Pons (tissue), 1 donor: ENCODE data around the gene GNA14.
A peak's percentile ranks its signal among the peaks of the same experiment; 100 is the strongest.
"Not testable (repeated sequence)": the region's sequence is repeated elsewhere in the genome, so short reads cannot be mapped to it uniquely, and the experiment has no call there.

Source experiments
- DNase-seq: peaks from one replicate; pipeline ENCODE4 v3.0.0-alpha.2; 2016; ENCODE audit warnings: low spot score

GNA14 gene

DNA sequence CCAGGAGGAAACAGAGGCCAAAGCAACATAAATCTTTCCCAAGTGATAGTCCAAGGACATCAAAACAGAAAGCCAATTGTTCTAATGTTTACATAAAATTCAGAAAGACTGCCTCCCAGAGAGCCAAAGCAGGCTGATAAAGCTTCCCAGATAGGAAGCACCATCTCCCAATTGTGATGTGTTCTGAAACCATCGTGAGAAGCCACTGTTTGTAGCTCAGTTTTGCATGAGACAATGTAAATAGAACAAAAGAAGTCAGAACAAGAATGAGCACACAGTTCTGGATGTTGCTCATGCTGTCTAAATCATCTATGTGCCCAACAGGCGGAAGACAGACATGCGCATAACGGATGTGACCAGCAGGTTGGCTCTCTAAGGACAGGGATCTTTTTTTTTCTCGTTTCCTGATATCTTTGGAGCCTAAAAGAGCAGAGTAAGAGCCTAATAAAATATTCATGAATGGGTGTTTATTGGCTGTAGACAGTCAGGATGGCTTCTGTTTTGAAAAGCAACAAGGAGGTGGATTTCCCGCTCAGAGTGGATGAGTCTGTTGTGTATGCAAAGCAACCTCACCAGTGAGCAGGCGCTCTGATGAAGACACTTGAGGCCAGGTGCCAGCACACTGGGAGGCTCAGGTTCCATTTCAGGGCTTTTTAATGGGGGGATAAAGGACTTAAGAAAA is 113.6 kb downstream of the GNA14 start:
- DNase-seq = peak; percentile 97

DNA sequence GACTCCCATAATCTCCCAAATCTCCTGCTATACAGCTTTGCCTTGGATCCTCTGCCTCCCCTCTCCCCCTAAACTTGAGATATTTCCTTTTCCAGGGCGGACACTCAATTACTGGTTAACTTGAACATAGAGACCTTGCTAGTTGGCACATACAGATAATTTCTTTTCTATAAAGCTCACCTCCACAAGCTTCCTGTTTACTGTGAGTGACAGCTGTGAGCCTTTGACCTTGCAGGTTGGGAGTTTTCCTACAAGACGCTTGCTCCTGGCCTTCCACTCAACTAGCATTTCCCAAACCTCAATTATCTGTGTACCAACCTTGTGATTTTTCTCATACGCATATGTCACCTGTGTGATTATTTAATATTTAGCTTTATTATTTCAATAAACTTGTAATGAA is 114.5 kb downstream of the GNA14 start:
- no peak for DNase-seq

GRCh38 chr9:77532607-77533006 is 115.5 kb downstream of the GNA14 start:
- no peak for DNase-seq

GRCh38 chr9:77531400-77531799 is 116.7 kb downstream of the GNA14 start:
- no peak for DNase-seq

DNA sequence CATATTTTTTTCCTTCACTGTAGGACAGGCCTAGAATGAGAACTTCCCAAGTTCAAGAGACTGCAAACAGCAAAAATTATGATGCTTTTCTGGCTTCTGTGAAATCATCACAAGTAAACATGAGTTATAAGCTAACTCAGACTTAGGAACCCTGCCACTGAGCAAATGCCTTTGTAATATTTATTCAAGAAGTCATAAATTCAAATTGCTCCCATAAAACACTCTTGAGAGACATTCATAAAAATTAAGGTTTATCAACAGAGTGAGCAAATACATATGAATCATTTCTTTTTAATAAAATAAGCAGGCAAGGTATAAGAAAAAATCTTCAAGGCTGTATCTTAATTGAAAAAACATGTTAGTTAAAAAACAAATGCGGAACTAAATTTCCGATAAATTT is 124.2 kb downstream of the GNA14 start:
- no peak for DNase-seq

- peak; percentile 94 for DNase-seq
Measured at GRCh38 chr9:77521091-77521490, 127.0 kb downstream of the GNA14 start.

DNA sequence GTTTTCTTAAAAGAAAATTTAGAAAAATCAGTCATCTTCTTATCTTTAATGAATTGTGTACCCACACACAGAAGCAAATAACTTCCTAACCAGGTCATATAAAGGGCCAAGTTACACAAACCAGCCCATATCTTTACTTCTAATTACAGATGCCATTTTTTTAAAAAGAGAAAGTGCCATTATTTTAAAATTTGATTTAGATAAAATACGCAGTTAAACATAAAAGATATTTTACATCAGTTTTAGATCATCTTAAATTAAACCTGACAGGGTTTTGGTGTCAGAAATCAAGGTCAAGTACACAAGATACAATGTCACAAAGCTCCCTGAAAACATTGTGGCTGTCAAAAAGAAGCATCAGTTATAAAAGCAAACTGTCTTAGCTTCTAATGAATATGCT is 129.4 kb downstream of the GNA14 start:
- no peak for DNase-seq

- peak; percentile 80 for DNase-seq
Measured at GRCh38 chr9:77516781-77517180, 131.3 kb downstream of the GNA14 start.

DNA sequence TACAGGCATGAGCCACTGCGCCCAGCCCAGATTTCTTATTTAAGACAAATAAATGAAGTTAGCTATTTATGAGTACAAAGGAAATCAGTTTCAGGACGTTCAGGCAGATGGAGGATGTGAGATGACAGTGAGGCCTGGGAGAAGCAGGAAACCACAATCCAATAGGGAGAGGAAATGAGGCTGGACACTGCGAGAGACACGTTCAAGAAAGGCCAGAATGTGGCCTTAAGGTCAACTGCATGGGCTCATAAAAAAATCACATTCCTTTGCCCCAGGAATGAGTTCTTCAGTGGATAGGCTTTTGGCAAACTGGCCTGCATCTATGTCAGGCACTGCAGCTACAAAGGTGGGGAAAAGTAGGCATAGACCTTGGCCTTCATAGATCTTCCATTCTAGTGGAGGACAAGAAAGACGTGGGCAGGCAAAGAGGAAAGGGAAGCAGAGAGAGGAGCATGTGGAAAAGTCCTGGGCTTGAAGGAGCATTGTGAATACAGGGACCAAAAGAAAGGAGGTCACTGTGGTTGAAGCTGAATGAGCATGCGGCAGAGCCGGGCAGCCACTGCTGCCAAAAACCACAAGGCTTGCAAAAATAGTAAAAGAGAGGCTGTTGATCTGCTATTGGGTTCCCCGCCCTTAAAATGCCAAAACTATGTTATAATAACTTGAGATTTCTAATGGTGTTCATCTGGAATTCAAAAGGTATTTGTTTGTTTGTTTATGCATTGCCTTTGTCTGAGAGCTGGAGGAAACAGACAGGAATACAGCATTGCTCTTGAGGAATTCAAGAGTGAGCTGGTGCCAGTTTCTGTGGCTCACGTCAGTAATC is 133.0 kb downstream of the GNA14 start:
- DNase-seq = peak; percentile 76

GRCh38 chr9:77513457-77513856 is 134.7 kb downstream of the GNA14 start:
- no peak for DNase-seq

DNA sequence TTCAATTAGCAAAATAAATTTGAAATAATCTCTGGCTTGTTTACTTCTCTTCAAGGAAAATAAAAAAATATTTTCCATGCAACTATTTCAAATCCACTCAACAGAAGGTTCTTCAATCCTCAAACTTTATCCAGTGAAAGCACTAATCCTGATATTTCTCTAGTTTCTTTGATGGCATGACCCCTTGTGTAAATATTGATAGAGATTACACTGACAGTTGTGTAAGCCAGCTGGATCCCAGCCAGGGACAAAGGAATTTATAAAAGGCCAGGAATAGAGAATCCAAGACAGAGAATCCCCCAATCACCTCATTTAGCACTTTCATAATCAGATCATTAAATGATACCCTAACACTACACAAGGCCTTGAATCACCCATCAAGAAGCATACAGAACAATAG is 135.2 kb downstream of the GNA14 start:
- no peak for DNase-seq

- no peak for DNase-seq
Measured at GRCh38 chr9:77511525-77511924, 136.6 kb downstream of the GNA14 start.

DNA sequence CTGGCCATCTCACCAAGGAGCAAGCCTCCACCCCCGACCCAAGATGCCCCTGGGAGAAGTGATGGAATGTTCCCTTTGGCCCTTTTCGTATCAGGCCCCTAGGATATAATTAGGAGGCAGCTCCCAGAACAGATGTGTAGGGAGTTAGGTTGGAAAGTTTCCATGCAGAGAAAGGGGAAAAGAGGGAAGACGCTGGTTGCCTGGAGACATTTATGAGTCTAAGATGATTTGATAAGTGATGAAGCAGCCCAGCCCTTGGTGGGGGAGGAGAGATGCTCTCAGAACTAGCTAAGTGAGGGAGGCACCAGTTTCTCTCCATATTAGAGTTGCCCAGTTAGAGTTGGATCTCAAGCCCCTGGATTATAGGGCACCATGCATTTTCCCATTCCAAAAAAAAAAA is 137.5 kb downstream of the GNA14 start:
- no peak for DNase-seq

DNA sequence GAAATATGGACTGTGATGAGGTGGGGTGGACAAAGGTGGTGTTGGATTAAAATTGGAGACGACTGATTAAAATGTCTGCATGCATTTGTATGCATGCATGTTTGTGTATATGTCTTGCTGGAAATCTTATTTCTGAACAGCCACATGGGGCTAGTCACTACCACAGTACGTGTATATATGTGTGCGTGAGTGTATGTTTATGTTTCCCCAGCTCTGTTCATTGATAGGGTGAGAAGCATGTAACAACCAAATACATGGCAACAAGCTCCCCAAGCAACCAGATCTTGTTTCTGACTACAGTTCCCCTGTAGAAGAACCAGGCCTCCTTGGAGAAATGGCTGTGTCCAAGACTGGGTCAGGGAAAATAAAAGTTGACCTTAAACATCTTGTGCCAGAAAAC is 139.7 kb downstream of the GNA14 start:
- DNase-seq = no peak

DNA sequence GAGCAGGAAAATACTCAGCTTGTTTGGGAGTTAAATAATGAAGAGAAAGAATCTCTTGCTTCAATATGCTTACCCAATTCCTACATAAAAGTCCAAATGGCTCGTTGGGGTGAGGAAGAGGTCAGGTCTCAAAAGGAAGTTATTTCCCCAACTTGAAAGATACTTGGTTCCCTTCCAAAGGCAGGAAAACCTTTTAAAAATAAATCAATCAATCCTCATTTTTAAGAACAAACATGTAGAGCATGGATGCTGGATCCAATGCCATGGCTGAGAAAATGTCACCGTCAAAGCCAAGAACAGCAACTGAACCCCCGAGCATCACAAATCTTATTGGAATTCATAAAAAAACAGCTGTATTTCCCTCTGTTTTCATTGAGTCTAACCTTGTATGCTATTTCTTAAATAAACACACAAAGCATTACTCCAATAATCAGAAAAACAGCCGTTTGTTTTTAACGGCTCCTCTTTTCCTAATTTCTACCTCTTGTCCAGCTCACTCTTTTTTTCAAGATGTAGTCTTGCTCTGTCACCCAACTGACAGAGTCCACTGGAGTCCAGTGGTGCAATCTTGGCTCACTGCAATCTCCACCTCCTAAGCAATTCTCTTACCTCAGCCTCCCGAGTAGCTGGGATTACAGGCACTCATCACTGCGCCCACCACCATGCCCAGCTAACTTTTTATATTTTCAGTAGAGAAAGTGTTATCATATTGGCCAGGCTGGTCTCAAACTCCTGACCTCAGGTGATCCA is 140.7 kb downstream of the GNA14 start:
- DNase-seq = no peak

DNA sequence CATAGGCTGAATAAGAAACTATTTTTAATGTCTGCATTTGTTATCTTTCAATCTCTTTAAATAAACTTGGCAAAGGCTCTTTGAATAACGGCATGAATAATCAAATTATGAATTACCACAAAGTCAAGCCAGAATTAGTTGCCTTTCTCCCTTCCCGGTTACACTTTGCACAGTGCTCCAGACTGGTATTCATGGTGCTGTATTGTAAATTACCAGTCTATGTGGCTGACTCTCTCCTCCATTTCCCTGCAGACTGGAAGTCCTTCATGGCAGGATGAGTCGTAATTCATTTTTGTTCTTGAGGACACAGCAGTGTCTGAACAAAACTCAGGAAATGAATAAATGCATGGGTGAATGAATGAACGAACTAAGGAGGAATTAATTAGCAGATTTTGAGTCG is 142.9 kb downstream of the GNA14 start:
- no peak for DNase-seq

GRCh38 chr9:77502568-77502967 is 145.6 kb downstream of the GNA14 start:
- DNase-seq = no peak

- DNase-seq = no peak
Measured at GRCh38 chr9:77498891-77499290, 149.2 kb downstream of the GNA14 start.

DNA sequence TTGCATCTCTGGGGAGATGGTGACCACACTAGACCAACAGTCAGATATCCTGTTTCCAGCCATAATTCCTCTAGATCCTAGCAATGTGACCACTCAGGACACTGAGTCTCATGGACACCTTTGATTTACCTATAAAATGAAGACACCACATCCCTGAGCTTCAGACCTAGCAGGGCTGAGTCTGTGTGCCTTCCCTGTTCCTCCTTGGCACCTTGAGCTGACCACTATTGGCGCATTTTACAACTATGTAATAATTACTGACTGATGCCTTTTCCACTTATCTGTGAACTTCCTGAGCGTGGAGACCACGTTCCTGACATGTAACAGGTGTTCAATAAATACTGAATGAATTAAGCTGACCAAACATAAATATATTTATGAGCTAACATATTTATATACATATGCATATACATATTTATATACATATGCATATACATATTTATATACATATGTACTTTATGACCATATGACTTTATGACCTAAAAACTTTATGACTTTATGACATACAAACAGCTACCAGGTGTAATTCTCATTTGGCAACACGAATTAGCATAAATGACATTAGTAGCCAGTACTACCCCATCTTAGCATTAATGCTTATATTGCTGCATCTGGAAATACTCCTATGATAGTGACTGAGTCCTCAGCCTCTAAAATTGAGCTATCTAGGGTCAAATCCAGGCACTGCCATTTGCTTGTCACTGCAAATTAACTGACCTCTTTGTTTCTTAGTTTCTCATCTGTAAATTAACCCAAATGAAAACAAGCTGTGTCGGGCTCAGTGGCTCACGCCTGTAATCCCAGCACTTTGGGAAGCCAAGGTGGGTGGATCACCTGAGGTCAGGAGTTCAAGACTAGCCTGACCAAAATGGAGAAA is 150.6 kb downstream of the GNA14 start:
- no peak for DNase-seq

DNA sequence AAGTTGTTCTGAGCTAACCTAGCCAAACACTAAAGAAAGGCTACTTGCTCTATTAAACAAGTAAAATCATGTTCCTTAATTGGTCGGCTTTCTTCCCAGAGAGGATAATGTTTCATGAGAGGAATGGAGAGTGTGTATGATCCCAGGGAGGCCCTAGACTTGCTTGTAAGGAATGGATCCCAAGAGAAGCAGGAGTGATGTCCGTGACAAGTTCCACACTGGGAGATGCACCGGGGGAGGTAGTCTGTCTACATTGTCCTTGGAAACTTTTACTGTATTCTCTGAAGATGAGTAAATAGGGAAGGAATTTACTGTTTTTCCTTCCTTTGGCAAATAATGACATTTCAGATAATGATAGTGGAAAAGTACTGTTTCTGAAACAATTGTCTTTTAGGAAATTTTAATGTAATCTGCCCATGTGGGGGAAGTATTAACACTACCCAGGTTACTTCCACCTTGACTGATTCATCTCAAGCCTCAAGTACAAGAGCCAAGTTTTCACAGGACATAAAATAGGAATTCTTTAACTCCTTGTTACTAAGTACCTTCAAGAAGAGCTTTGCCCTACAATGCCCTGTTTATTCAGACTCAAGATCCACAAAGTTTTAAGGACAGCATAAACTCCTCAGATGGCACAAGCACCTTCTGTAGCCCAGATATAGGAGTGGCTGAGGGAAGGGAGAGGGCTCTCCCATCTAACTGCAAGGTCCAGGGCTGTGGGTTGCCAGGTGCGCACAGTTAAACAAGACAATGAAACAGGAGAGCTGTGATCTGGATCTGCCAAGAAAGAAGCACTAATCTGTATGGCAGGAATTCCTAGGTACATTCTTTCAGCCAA is 152.1 kb downstream of the GNA14 start:
- no peak for DNase-seq

DNA sequence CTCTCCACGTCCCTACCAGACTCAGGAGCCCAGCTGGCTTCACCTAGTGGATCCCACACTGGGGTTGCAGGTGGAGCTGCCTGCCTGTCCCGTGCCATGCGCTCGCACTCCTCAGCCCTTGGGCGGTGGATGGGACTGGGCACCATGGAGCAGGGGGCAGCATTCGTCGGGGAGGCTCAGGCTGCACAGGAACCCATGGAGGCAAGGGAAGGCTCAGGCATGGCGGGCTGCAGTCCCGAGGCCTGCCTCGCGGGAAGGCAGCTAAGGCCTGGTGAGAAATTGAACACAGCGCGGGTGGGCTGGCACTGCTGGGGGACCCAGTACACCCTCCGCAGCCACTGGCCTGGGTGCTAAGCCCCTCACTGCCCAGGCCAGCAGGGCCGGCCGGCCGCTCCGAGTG is 157.8 kb downstream of the GNA14 start:
- DNase-seq = not testable (repeated sequence)
